SU-DHL-6 (cell line): ENCODE measurements around the gene SGK2.

Experiments used
- CTCF ChIP-seq: fragments of 200-600 bp; sonication (generic); IDR thresholded peaks from one replicate; pipeline ENCODE4 v1.5.1; 2017; ENCODE audit warnings: antibody characterized with exemption, mild to moderate bottlenecking, low read length, moderate library complexity; ENCODE audit not compliant: insufficient read depth, poor library complexity, severe bottlenecking
- EZH2phosphoT487 ChIP-seq: fragments of 200-600 bp; sonication (generic), shearing (Covaris generic); conservative IDR thresholded peaks from 2 replicates; pipeline ENCODE4 v1.6.1; 2018; ENCODE audit warnings: mild to moderate bottlenecking, antibody characterized with exemption, low read length, moderate library complexity, mixed read lengths

- TF ChIP-seq CTCF (no peak), EZH2phosphoT487 (no peak)
Measured at GRCh38 chr20:43590036-43590391, 31.2 kb downstream of the SGK2 start.
